HCT116 (cell line): Measurements from ENCODE around the gene RIOK2. TPM values are rescaled to one million over a fixed set of nuclear protein-coding genes. Genes with fewer than 3 reads are reported as not detected.

Experiments
- ATAC-seq: fragments of 200-7000 bp; cut with Tn5 transposase; 2 replicates; pipeline ENCODE4 v1.9.1; 2020; ENCODE audit warnings: mild to moderate bottlenecking, moderate library complexity
- BruUV-seq: library from RNA; stranded (reverse); fragments of 400-500 nt; replicated peaks from 2 replicates; lab custom pipeline; 2021; lab: Mats Ljungman, UMichigan
- CTCF ChIA-PET: fragments of 300-600 bp; sonication (Branson Sonifier 250); formaldehyde crosslinking; loops from one replicate; lab custom pipeline; 2021; ENCODE audit warnings: antibody characterized with exemption; lab: Charles Lee
- POLR2A ChIA-PET: fragments of 300-600, 350-600 bp; sonication (Branson Sonifier 250); formaldehyde crosslinking; loops from one replicate; lab custom pipeline; 2021; ENCODE audit warnings: antibody characterized with exemption; lab: Charles Lee
- RAD21 ChIA-PET, 2 experiments: fragments of 300-600 bp; sonication (Branson Sonifier 250); formaldehyde crosslinking; loops; one replicate each; lab custom pipeline; 2023; ENCODE audit warnings: low total read pairs in 2 of 2; ENCODE audit not compliant: uncharacterized antibody in 2 of 2, unreplicated experiment in 2 of 2, low non-redundant PET in 1 of 2; lab: Charles Lee
- DNase-seq: peaks from one replicate; pipeline ENCODE4 v3.0.0-alpha.2; 2010; ENCODE audit warnings: low read depth, low spot score
- H2AFZ ChIP-seq: fragments of 200-600 bp; shearing (Covaris generic), sonication (generic); 2 replicates; pipeline ENCODE4 v1.6.1; 2017; ENCODE audit warnings: low read depth, mixed run types, mixed read lengths, antibody characterized with exemption, low read length; ENCODE audit not compliant: poor library complexity, severe bottlenecking
- H3K27ac ChIP-seq: 2 replicates; pipeline ENCODE4 v1.5.1; 2012; ENCODE audit warnings: low read depth, low read length
- H3K27me3 ChIP-seq: fragments of 200-600 bp; sonication (generic); 2 replicates; pipeline ENCODE4 v1.6.1; 2016; ENCODE audit warnings: mixed run types, low read length, mixed read lengths; ENCODE audit not compliant: insufficient read depth
- H3K36me3 ChIP-seq, 2 experiments: fragments of 200-500 bp in 1 of 2; fragments of 200-600 bp in 1 of 2; sonication (Bioruptor generic) in 1 of 2; sonication (generic) in 1 of 2; 2 replicates each; pipeline versions ENCODE4 v1.5.1 to v1.6.1; 2014 to 2016; ENCODE audit warnings: low read length in 2 of 2, inconsistent platforms in 1 of 2, mixed read lengths in 1 of 2, mixed run types in 1 of 2; ENCODE audit not compliant: insufficient read depth in 2 of 2, control insufficient read depth in 1 of 2
- H3K4me1 ChIP-seq, 2 experiments: fragments of 200-600 bp in 1 of 2; sonication (generic) in 1 of 2; 2 replicates each; pipeline versions ENCODE4 v1.5.1 to v1.6.1; 2012 to 2017; ENCODE audit warnings: low read length in 2 of 2, inconsistent platforms in 1 of 2, mild to moderate bottlenecking in 1 of 2, mixed read lengths in 1 of 2, mixed run types in 1 of 2, moderate library complexity in 1 of 2; ENCODE audit not compliant: insufficient read depth in 2 of 2, control insufficient read depth in 1 of 2
- H3K4me2 ChIP-seq: fragments of 200-600 bp; sonication (generic); 2 replicates; pipeline ENCODE4 v1.6.1; 2017; ENCODE audit warnings: mixed run types, low read length, mixed read lengths
- H3K4me3 ChIP-seq, 2 experiments: fragments of 200-600 bp in 1 of 2; sonication (generic) in 1 of 2; replicated peaks in 1 of 2; 2 replicates each; pipeline ENCODE4 v1.5.1; 2011 to 2016; ENCODE audit warnings: low read length in 2 of 2, control low read depth in 1 of 2, low read depth in 1 of 2, mild to moderate bottlenecking in 1 of 2, mixed read lengths in 1 of 2, mixed run types in 1 of 2
- H3K79me2 ChIP-seq: fragments of 200-600 bp; sonication (generic); 2 replicates; pipeline ENCODE4 v1.6.1; 2017; ENCODE audit warnings: mild to moderate bottlenecking, mixed run types, low read length, moderate library complexity, mixed read lengths; ENCODE audit not compliant: insufficient read depth
- H3K9ac ChIP-seq: fragments of 200-600 bp; sonication (generic); 2 replicates; pipeline ENCODE4 v1.6.1; 2016; ENCODE audit warnings: low read length, mixed read lengths
- H3K9me2 ChIP-seq: fragments of 200-600 bp; sonication (generic), shearing (Covaris generic); 2 replicates; pipeline ENCODE4 v1.6.1; 2017; ENCODE audit warnings: mixed run types, mild to moderate bottlenecking, moderate library complexity; ENCODE audit not compliant: insufficient read depth
- H3K9me3 ChIP-seq, 2 experiments: fragments of 200-500 bp in 1 of 2; fragments of 200-600 bp in 1 of 2; sonication (Bioruptor generic) in 1 of 2; sonication (generic) in 1 of 2; 2 replicates each; pipeline ENCODE4 v1.6.1; 2014 to 2017; ENCODE audit warnings: low read length in 2 of 2, mixed read lengths in 2 of 2, inconsistent platforms in 1 of 2, low read depth in 1 of 2, mild to moderate bottlenecking in 1 of 2, mixed run types in 1 of 2, moderate library complexity in 1 of 2; ENCODE audit not compliant: control insufficient read depth in 1 of 2, insufficient read depth in 1 of 2
- H4K20me1 ChIP-seq: fragments of 200-600 bp; sonication (generic), shearing (Covaris generic); 2 replicates; pipeline ENCODE4 v1.6.1; 2017; ENCODE audit warnings: mixed run types, mild to moderate bottlenecking, moderate library complexity; ENCODE audit not compliant: insufficient read depth
- CBX3 ChIP-seq: IDR thresholded peaks from 2 replicates; pipeline ENCODE4 v1.6.1; 2012; ENCODE audit warnings: low read depth
- CEBPB ChIP-seq: IDR thresholded peaks from 2 replicates; pipeline ENCODE4 v1.6.1; 2012; ENCODE audit warnings: low read depth
- ELF1 ChIP-seq: IDR thresholded peaks from 2 replicates; pipeline ENCODE4 v1.6.1; 2012; ENCODE audit warnings: low read depth, borderline replicate concordance
- EZH2 ChIP-seq: fragments of 200-600 bp; sonication (generic); IDR thresholded peaks from 2 replicates; pipeline ENCODE4 v1.6.1; 2017; ENCODE audit warnings: antibody characterized with exemption, mixed run types
- FOSL1 ChIP-seq: IDR thresholded peaks from 2 replicates; pipeline ENCODE4 v1.6.1; 2012; ENCODE audit warnings: low read depth
- JUND ChIP-seq: IDR thresholded peaks from 2 replicates; pipeline ENCODE4 v1.6.1; 2012
- POLR2A ChIP-seq: IDR thresholded peaks from 2 replicates; pipeline ENCODE4 v1.7.0; 2011; ENCODE audit warnings: borderline replicate concordance; ENCODE audit not compliant: insufficient read depth, insufficient read length; ENCODE audit errors: extremely low read depth
- POLR2AphosphoS5 ChIP-seq: IDR thresholded peaks from 2 replicates; pipeline ENCODE4 v1.6.1; 2011; ENCODE audit warnings: mild to moderate bottlenecking, low read depth, low read length, moderate library complexity
- SIN3A ChIP-seq: IDR thresholded peaks from 2 replicates; pipeline ENCODE4 v1.6.1; 2012; ENCODE audit warnings: low read depth
- SP1 ChIP-seq: IDR thresholded peaks from 2 replicates; pipeline ENCODE4 v1.6.1; 2012; ENCODE audit warnings: low read depth
- SRF ChIP-seq: IDR thresholded peaks from 2 replicates; pipeline ENCODE4 v1.6.1; 2012; ENCODE audit warnings: low read depth
- TCF7L2 ChIP-seq: IDR thresholded peaks from 2 replicates; pipeline ENCODE4 v1.7.0; 2011; ENCODE audit warnings: borderline replicate concordance, inconsistent platforms; ENCODE audit not compliant: insufficient read depth, insufficient read length; ENCODE audit errors: extremely low read depth
- YY1 ChIP-seq: IDR thresholded peaks from 2 replicates; pipeline ENCODE4 v1.6.1; 2011; ENCODE audit warnings: low read length, low read depth, moderate library complexity, mild to moderate bottlenecking; ENCODE audit not compliant: insufficient replicate concordance; ENCODE audit errors: extremely low read depth
- ZNF274 ChIP-seq: fragments of 200-500 bp; sonication (Bioruptor generic); IDR thresholded peaks from 2 replicates; pipeline ENCODE4 v1.6.1; 2014; ENCODE audit warnings: mild to moderate bottlenecking, low read depth, low read length, inconsistent platforms
- intact Hi-C: fragments of 100-400 bp; cut with micrococcal nuclease; formaldehyde crosslinking; loops from 2 replicates; pipeline ENCODE4 v1.10.0; 2022
- total RNA-seq: library from RNA; stranded (reverse); gene quantifications from one replicate; pipeline ENCODE4 v1.2.1, GENCODE V29; 2021; ENCODE audit not compliant: unreplicated experiment
- TF ChIP-seq, protein P1 (sequence below), 3 experiments: fragments of 200-600 bp in 1 of 3; sonication (generic) in 1 of 3; IDR thresholded peaks in 2 of 3; conservative IDR thresholded peaks in 1 of 3; 2 replicates each; pipeline ENCODE4 v1.5.1; 2012 to 2017; ENCODE audit warnings: low read depth in 2 of 3, low read length in 2 of 3, antibody characterized with exemption in 1 of 3, borderline replicate concordance in 1 of 3, control low read depth in 1 of 3, mild to moderate bottlenecking in 1 of 3, mixed read lengths in 1 of 3, mixed run types in 1 of 3, moderate library complexity in 1 of 3; ENCODE audit not compliant: insufficient read depth in 1 of 3
- TF ChIP-seq, protein P2 (sequence below): IDR thresholded peaks from 2 replicates; pipeline ENCODE4 v1.6.1; 2011; ENCODE audit warnings: mild to moderate bottlenecking, low read length, moderate library complexity; ENCODE audit not compliant: insufficient replicate concordance; ENCODE audit errors: extremely low read depth
- TF ChIP-seq, protein P3 (sequence below): IDR thresholded peaks from 2 replicates; pipeline ENCODE4 v1.6.1; 2012

RIOK2 gene
- total RNA-seq, 1 experiment from 2014 or later = 27.1 TPM

DNA sequence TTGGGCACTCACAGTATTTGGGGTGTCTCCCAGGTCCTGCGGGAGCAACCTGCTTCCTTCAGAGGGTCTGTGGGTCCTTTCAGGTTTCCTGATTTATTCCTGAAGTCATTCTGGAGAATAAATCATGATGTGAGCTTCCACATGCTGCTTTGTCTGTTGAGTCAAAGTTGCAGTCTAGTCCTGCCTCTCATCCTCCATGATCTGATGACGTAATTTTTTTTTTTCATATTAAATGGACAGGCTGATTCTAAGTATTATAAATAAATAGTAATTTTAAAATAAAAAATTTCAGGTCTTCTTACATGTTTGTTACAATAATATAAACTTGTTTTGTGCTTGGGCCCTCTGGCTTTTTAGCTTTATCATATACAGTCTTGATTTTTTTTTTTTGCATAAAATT is 26.3 kb upstream of the RIOK2 start (continued):
- TF ChIP-seq, protein P1, sequence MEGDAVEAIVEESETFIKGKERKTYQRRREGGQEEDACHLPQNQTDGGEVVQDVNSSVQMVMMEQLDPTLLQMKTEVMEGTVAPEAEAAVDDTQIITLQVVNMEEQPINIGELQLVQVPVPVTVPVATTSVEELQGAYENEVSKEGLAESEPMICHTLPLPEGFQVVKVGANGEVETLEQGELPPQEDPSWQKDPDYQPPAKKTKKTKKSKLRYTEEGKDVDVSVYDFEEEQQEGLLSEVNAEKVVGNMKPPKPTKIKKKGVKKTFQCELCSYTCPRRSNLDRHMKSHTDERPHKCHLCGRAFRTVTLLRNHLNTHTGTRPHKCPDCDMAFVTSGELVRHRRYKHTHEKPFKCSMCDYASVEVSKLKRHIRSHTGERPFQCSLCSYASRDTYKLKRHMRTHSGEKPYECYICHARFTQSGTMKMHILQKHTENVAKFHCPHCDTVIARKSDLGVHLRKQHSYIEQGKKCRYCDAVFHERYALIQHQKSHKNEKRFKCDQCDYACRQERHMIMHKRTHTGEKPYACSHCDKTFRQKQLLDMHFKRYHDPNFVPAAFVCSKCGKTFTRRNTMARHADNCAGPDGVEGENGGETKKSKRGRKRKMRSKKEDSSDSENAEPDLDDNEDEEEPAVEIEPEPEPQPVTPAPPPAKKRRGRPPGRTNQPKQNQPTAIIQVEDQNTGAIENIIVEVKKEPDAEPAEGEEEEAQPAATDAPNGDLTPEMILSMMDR (IDR thresholded peaks at IDR 0.05 in 2 of 3, conservative IDR thresholded peaks at IDR 0.05 in 1 of 3; ENCODE audit: borderline replicate concordance in 1 of 3, insufficient read depth in 1 of 3, low read depth in 2 of 3, low read length in 2 of 3) = no peak
- no peak for TF ChIP-seq POLR2A
- no peak for TF ChIP-seq JUND

DNA sequence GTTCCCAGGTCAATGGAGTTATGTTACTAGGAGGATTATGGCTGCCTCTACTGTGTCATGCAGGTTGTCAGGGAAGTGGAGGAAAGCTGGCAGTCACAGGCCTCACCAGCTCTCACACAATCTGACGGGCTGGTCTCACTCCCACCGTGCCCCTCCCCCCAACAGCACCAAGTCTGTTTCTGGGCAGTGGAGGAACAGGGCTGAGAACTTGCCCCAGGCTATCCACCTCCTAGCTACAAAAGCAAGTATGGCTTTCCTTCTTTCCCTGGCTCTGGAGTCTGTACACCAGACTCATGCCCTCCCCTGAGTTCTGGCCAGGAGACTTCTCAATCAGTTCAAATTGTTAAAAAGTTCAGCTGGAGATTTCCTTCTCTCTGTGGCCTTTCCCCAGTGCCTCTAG is 25.7 kb upstream of the RIOK2 start:
- RAD21 ChIA-PET = no interaction called here
- ATAC-seq = no peak
- no peaks in the 10 kb centered on the region for H3K4me1 ChIP-seq
- intact Hi-C loops = no loop called here
- H3K27me3 ChIP-seq = no peaks in the 10 kb centered on the region
- CTCF ChIA-PET = no interaction called here
- no peak overlapping the region for H3K4me3 ChIP-seq
- no peaks in the 10 kb centered on the region for H3K9me2 ChIP-seq
- no peaks in the 10 kb centered on the region for H3K9me3 ChIP-seq
- H2AFZ ChIP-seq = no peak overlapping the region
- no peak overlapping the region for H3K27ac ChIP-seq
- POLR2A ChIA-PET = no interaction called here
- H3K79me2 ChIP-seq = no peaks in the 10 kb centered on the region
- no peaks in the 10 kb centered on the region for H4K20me1 ChIP-seq
- H3K36me3 ChIP-seq = no peaks in the 10 kb centered on the region
- no peak overlapping the region for H3K4me2 ChIP-seq
- no peak for DNase-seq
- TF ChIP-seq CEBPB = no peak
- TF ChIP-seq EZH2 = no peak
- TF ChIP-seq JUND = no peak
- no peak for TF ChIP-seq TCF7L2
- TF ChIP-seq, protein P1 (IDR thresholded peaks at IDR 0.05 in 2 of 3, conservative IDR thresholded peaks at IDR 0.05 in 1 of 3; ENCODE audit: borderline replicate concordance in 1 of 3, insufficient read depth in 1 of 3, low read depth in 2 of 3, low read length in 2 of 3) = no peak
- TF ChIP-seq SIN3A = no peak
- TF ChIP-seq CBX3 = no peak
- no peak for TF ChIP-seq POLR2A
- no peak for TF ChIP-seq ELF1
- no peak for TF ChIP-seq SRF
- no peak for TF ChIP-seq YY1
- no peak for TF ChIP-seq POLR2AphosphoS5
- TF ChIP-seq, protein P2, sequence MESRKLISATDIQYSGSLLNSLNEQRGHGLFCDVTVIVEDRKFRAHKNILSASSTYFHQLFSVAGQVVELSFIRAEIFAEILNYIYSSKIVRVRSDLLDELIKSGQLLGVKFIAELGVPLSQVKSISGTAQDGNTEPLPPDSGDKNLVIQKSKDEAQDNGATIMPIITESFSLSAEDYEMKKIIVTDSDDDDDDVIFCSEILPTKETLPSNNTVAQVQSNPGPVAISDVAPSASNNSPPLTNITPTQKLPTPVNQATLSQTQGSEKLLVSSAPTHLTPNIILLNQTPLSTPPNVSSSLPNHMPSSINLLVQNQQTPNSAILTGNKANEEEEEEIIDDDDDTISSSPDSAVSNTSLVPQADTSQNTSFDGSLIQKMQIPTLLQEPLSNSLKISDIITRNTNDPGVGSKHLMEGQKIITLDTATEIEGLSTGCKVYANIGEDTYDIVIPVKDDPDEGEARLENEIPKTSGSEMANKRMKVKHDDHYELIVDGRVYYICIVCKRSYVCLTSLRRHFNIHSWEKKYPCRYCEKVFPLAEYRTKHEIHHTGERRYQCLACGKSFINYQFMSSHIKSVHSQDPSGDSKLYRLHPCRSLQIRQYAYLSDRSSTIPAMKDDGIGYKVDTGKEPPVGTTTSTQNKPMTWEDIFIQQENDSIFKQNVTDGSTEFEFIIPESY = no peak
- no peak for TF ChIP-seq FOSL1
- no peak for TF ChIP-seq SP1
- TF ChIP-seq, protein P3, sequence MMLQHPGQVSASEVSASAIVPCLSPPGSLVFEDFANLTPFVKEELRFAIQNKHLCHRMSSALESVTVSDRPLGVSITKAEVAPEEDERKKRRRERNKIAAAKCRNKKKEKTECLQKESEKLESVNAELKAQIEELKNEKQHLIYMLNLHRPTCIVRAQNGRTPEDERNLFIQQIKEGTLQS = no peak
- TF ChIP-seq ZNF274 = no peak
- H3K9ac ChIP-seq = no peak overlapping the region
- BruUV-seq = no TSS peak
